Endothelial cell of umbilical vein (primary cell): Measurements from ENCODE around the gene ATP1B1. TPM values are rescaled to one million over a fixed set of nuclear protein-coding genes. Genes with fewer than 3 reads are reported as not detected.

Experiments used
- BruUV-seq: library from RNA; stranded (reverse); fragments of 400-500 nt; replicated peaks from 2 replicates; lab custom pipeline; 2021; lab: Mats Ljungman, UMichigan
- CTCF ChIA-PET: fragments of 300-600, 350-600 bp; sonication (Branson Sonifier 250); formaldehyde crosslinking; loops from one replicate; lab custom pipeline; 2021; ENCODE audit warnings: antibody characterized with exemption, inconsistent platforms; lab: Charles Lee
- POLR2A ChIA-PET: fragments of 300-600, 350-600 bp; sonication (Branson Sonifier 250); formaldehyde crosslinking; loops from one replicate; lab custom pipeline; 2021; ENCODE audit warnings: antibody characterized with exemption, inconsistent platforms; lab: Charles Lee
- DNase-seq: peaks from one replicate; pipeline ENCODE4 v3.0.0-alpha.2; 2011; ENCODE audit warnings: low read depth, low spot score
- FAIRE-seq: peaks from 2 replicates; lab custom pipeline; 2011; peaks lifted over from hg19 to GRCh38; lab: Jason Lieb, UNC
- H2AFZ ChIP-seq: 2 replicates; pipeline ENCODE4 v1.6.0; 2012; ENCODE audit warnings: low read depth, low read length, control low read depth, inconsistent platforms
- H3K27ac ChIP-seq: 2 replicates; pipeline ENCODE4 v1.5.1; 2011; ENCODE audit warnings: low read depth, mild to moderate bottlenecking, control low read depth, low read length, moderate library complexity; ENCODE audit not compliant: insufficient read depth
- H3K27me3 ChIP-seq, 2 experiments: 2 replicates each; pipeline versions ENCODE4 v1.6.0 to v1.6.1; 2011; ENCODE audit warnings: low read length in 2 of 2, mixed read lengths in 1 of 2; ENCODE audit not compliant: control insufficient read depth in 2 of 2, insufficient read depth in 2 of 2
- H3K36me3 ChIP-seq, 2 experiments: 2 replicates in 1 of 2; 3 replicates in 1 of 2; pipeline ENCODE4 v1.5.1; 2011; ENCODE audit warnings: low read length in 2 of 2, mild to moderate bottlenecking in 1 of 2, moderate library complexity in 1 of 2; ENCODE audit not compliant: control insufficient read depth in 2 of 2, insufficient read depth in 2 of 2; ENCODE audit errors: extremely low read depth in 1 of 2
- H3K4me1 ChIP-seq: 3 replicates; pipeline ENCODE4 v1.5.1; 2011; ENCODE audit warnings: mild to moderate bottlenecking, low read length; ENCODE audit not compliant: control insufficient read depth, insufficient read depth; ENCODE audit errors: extremely low read depth
- H3K4me2 ChIP-seq: 2 replicates; pipeline ENCODE4 v1.6.1; 2011; ENCODE audit warnings: low read length, control low read depth, mixed read lengths; ENCODE audit not compliant: insufficient read depth
- H3K4me3 ChIP-seq, 3 experiments: fragments of 200-600 bp in 1 of 3; sonication (generic), shearing (Covaris generic) in 1 of 3; replicated peaks in 1 of 3; 2 replicates each; pipeline ENCODE4 v1.5.1; 2011 to 2016; ENCODE audit warnings: control low read depth in 3 of 3, low read length in 3 of 3, mild to moderate bottlenecking in 2 of 3, inconsistent platforms in 1 of 3, low read depth in 1 of 3, moderate library complexity in 1 of 3; ENCODE audit not compliant: insufficient read depth in 1 of 3
- H3K79me2 ChIP-seq: 2 replicates; pipeline ENCODE4 v1.6.0; 2012; ENCODE audit warnings: low read length, inconsistent platforms; ENCODE audit not compliant: control insufficient read depth, insufficient read depth
- H3K9ac ChIP-seq: replicated peaks from 2 replicates; pipeline ENCODE3; 2011; ENCODE audit warnings: low read length, control low read depth; ENCODE audit not compliant: insufficient read depth; ENCODE audit errors: extremely low read depth
- H3K9me1 ChIP-seq: replicated peaks from 3 replicates; pipeline ENCODE4 v1.6.0; 2011; ENCODE audit warnings: mild to moderate bottlenecking, low read length; ENCODE audit not compliant: control insufficient read depth, insufficient read depth; ENCODE audit errors: extremely low read depth
- H3K9me3 ChIP-seq: replicated peaks from 2 replicates; pipeline ENCODE4 v1.5.1; 2012; ENCODE audit warnings: low read length, inconsistent platforms; ENCODE audit not compliant: control insufficient read depth, insufficient read depth
- H4K20me1 ChIP-seq: replicated peaks from 2 replicates; pipeline ENCODE3; 2011; ENCODE audit warnings: mild to moderate bottlenecking, low read length; ENCODE audit not compliant: control insufficient read depth, insufficient read depth; ENCODE audit errors: extremely low read depth
- CTCF ChIP-seq, 2 donors: IDR thresholded peaks; 1 replicate in 1 of 2; 2 replicates in 1 of 2; pipeline ENCODE4 v1.5.1; 2011; ENCODE audit warnings: low read length in 2 of 2, mild to moderate bottlenecking in 2 of 2, moderate library complexity in 2 of 2, control low read depth in 1 of 2, inconsistent platforms in 1 of 2, low read depth in 1 of 2; ENCODE audit not compliant: insufficient read depth in 1 of 2; ENCODE audit errors: extremely low read depth in 1 of 2
- EZH2 ChIP-seq: IDR thresholded peaks from 2 replicates; pipeline ENCODE4 v1.6.1; 2012; ENCODE audit warnings: borderline replicate concordance, low read depth, mild to moderate bottlenecking, moderate library complexity, low read length, inconsistent platforms; ENCODE audit not compliant: severe bottlenecking
- FOS ChIP-seq: IDR thresholded peaks from 2 replicates; pipeline ENCODE4 v1.6.1; 2011; ENCODE audit warnings: mild to moderate bottlenecking, low read length, moderate library complexity, borderline replicate concordance; ENCODE audit not compliant: insufficient read depth
- GATA2 ChIP-seq: IDR thresholded peaks from 2 replicates; pipeline ENCODE4 v1.7.0; 2011; ENCODE audit warnings: low read depth, mild to moderate bottlenecking, moderate library complexity, mixed read lengths, low read length; ENCODE audit not compliant: insufficient read length, insufficient read depth
- JUN ChIP-seq: IDR thresholded peaks from 2 replicates; pipeline ENCODE4 v1.6.1; 2011; ENCODE audit warnings: borderline replicate concordance, low read depth; ENCODE audit not compliant: insufficient read length, insufficient read depth
- MAX ChIP-seq: IDR thresholded peaks from 2 replicates; pipeline ENCODE4 v1.6.1; 2011; ENCODE audit not compliant: insufficient read depth, insufficient read length
- MYC ChIP-seq: IDR thresholded peaks from one replicate; pipeline ENCODE4 v1.6.1; 2011; ENCODE audit warnings: mild to moderate bottlenecking, low read depth, low read length
- POLR2A ChIP-seq: IDR thresholded peaks from 2 replicates; pipeline ENCODE4 v1.6.1; 2012; ENCODE audit warnings: low read depth, mild to moderate bottlenecking, control low read depth, low read length
- POLR2AphosphoS5 ChIP-seq: IDR thresholded peaks from 2 replicates; pipeline ENCODE4 v1.6.1; 2012; ENCODE audit warnings: low read depth, mild to moderate bottlenecking, control low read depth, low read length, moderate library complexity; ENCODE audit not compliant: insufficient read depth
- dilution Hi-C: fragments of 300-500 bp; cut with MboI; formaldehyde crosslinking; loops from one replicate; pipeline ENCODE4 v1.15.0; 2019; ENCODE audit warnings: low sequenced_read_pairs; ENCODE audit not compliant: extremely low pct_ligation_motif_present
- intact Hi-C: fragments of 100-400 bp; cut with micrococcal nuclease; formaldehyde crosslinking; loops from one replicate; pipeline ENCODE4 v1.10.0; 2022
- polyA plus RNA-seq, 4 experiments: library from polyadenylated mRNA; depleted of rRNA in 3 of 4; stranded (reverse) in 3 of 4; unstranded in 1 of 4; fragments of >200 nt; gene quantifications; 2 replicates each; pipeline versions ENCODE4 v1.2.1 to v1.2.3, GENCODE V29; 2011 to 2012; ENCODE audit warnings: missing spikeins in 1 of 4
- total RNA-seq: library from RNA; stranded (reverse); gene quantifications from 2 replicates; pipeline ENCODE4 v1.2.3, GENCODE V29; 2021

The ATP1B1 gene
- total and polyA plus RNA-seq, 2 donors (not counting 3 experiments of a cell fraction or from before 2014, with no cell fraction given) = 14.3 to 56.1 TPM

GRCh38 chr1:169126335-169126734 lies 19.8 kb downstream of the ATP1B1 start:
- Histone ChIP-seq H3K27ac (no peak overlapping the region), H4K20me1 (no peaks in the 10 kb centered on the region), H3K9ac (no peak overlapping the region), H3K4me2 (no peak overlapping the region), H3K4me1 (peaks cover 10% of the 10 kb centered on the region), H3K4me3 (no peak overlapping the region), H3K9me1 (no peaks in the 10 kb centered on the region), H2AFZ (no peak overlapping the region), H3K79me2 (peaks cover 20% of the 10 kb centered on the region), H3K27me3 (no peaks in the 10 kb centered on the region), H3K36me3 (peaks cover 0 to 6% of the 10 kb centered on the region in 2 experiments), H3K9me3 (no peaks in the 10 kb centered on the region)
- CTCF ChIA-PET = interaction anchor here (1.3 to 1.4 kb wide), 3 partner anchors 10 to 222 kb away, joined by 4 to 5 read pairs (median 4); no protein-coding TSS in a partner anchor
- intact Hi-C loops (no loop called here), dilution Hi-C loops (no loop called here)
- POLR2A ChIA-PET = no interaction called here
- no peak for FAIRE-seq
- no TSS peak for BruUV-seq
- TF ChIP-seq JUN (no peak), MYC (no peak), POLR2A (no peak), EZH2 (no peak), FOS (no peak), CTCF (IDR thresholded peaks at IDR 0.05; ENCODE audit: extremely low read depth in 1 of 2, insufficient read depth in 1 of 2, low read depth in 1 of 2, low read length in 2 of 2) (no peak), MAX (no peak), GATA2 (no peak), POLR2AphosphoS5 (no peak)
- DNase-seq = no peak
